ENCODE data around the gene KCNJ6.
A peak's percentile ranks its signal among the peaks of the same experiment; 100 is the strongest.
"Not testable (repeated sequence)": the region's sequence is repeated elsewhere in the genome, so short reads cannot be mapped to it uniquely, and the experiment has no call there.

The KCNJ6 gene

GRCh38 chr21:37595944-37596343 lies 320.3 kb downstream of the KCNJ6 start:
- DNase-seq (ENCODE audit: low spot score), result no peak

- DNase-seq (ENCODE audit: low spot score), result no peak
Observed at GRCh38 chr21:37594472-37594951, 321.7 kb downstream of the KCNJ6 start.

- DNase-seq (ENCODE audit: low spot score), result no peak
Observed at GRCh38 chr21:37593740-37594471, 322.4 kb downstream of the KCNJ6 start.

- DNase-seq (ENCODE audit: low spot score), result no peak
Observed at GRCh38 chr21:37593015-37593414, 323.2 kb downstream of the KCNJ6 start.

- no peak for DNase-seq (ENCODE audit: low spot score)
Observed at GRCh38 chr21:37592496-37592895, 323.8 kb downstream of the KCNJ6 start.

GRCh38 chr21:37591994-37592393 lies 324.3 kb downstream of the KCNJ6 start:
- not testable (repeated sequence) for DNase-seq (ENCODE audit: low spot score)

- not testable (repeated sequence) for DNase-seq (ENCODE audit: low spot score)
Observed at GRCh38 chr21:37590836-37591235, 325.4 kb downstream of the KCNJ6 start.

GRCh38 chr21:37588644-37589043 lies 327.6 kb downstream of the KCNJ6 start:
- DNase-seq (ENCODE audit: low spot score), result not testable (repeated sequence)

GRCh38 chr21:37587635-37588177 lies 328.6 kb downstream of the KCNJ6 start:
- no peak for DNase-seq (ENCODE audit: low spot score)

- no peak for DNase-seq (ENCODE audit: low spot score)
Observed at GRCh38 chr21:37587203-37587602, 329.1 kb downstream of the KCNJ6 start.

GRCh38 chr21:37582590-37582989 lies 333.7 kb downstream of the KCNJ6 start:
- DNase-seq (ENCODE audit: low spot score), result peak; percentile 54

GRCh38 chr21:37580666-37581065 lies 335.6 kb downstream of the KCNJ6 start:
- DNase-seq (ENCODE audit: low spot score), result no peak

- DNase-seq (ENCODE audit: low spot score), result no peak
Observed at GRCh38 chr21:37579356-37579755, 336.9 kb downstream of the KCNJ6 start.

GRCh38 chr21:37578471-37579126 lies 337.7 kb downstream of the KCNJ6 start:
- no peak for DNase-seq (ENCODE audit: low spot score)

- not testable (repeated sequence) for DNase-seq (ENCODE audit: low spot score)
Observed at GRCh38 chr21:37576929-37577328, 339.3 kb downstream of the KCNJ6 start.

GRCh38 chr21:37575580-37575979 lies 340.7 kb downstream of the KCNJ6 start:
- DNase-seq (ENCODE audit: low spot score), result no peak

- no peak for DNase-seq (ENCODE audit: low spot score)
Observed at GRCh38 chr21:37574751-37575150, 341.5 kb downstream of the KCNJ6 start.

- no peak for DNase-seq (ENCODE audit: low spot score)
Observed at GRCh38 chr21:37574316-37574715, 341.9 kb downstream of the KCNJ6 start.

- DNase-seq (ENCODE audit: low spot score), result no peak
Observed at GRCh38 chr21:37571442-37571841, 344.8 kb downstream of the KCNJ6 start.

- no peak for DNase-seq (ENCODE audit: low spot score)
Observed at GRCh38 chr21:37568916-37569315, 347.3 kb downstream of the KCNJ6 start.

GRCh38 chr21:37568415-37568814 lies 347.8 kb downstream of the KCNJ6 start:
- no peak for DNase-seq (ENCODE audit: low spot score)

- DNase-seq (ENCODE audit: low spot score), result no peak
Observed at GRCh38 chr21:37566790-37567615, 349.3 kb downstream of the KCNJ6 start.
